HG02759 (cell line): Measurements from ENCODE around the gene CHST14.

Experiments
- ATAC-seq: cut with Tn5 transposase; IDR thresholded peaks from one replicate; pipeline ENCODE4 v1.9.1; 2021; ENCODE audit warnings: mild to moderate bottlenecking, moderate library complexity; ENCODE audit not compliant: unreplicated experiment

CHST14 gene

GRCh38 chr15:40470423-40471104, at the start of gene CHST14:
CHST14 (plus strand) TSS chr15:40470984; CDS start chr15:40471214, 230 bp downstream.
- peak; percentile 81 for ATAC-seq

GRCh38 chr15:40421246-40422157, 49.3 kb upstream of the CHST14 start:
- ATAC-seq: peak; percentile 93

- no peak for ATAC-seq
These were observed 46.2 kb upstream of the CHST14 start for GRCh38 chr15:40424483-40425115.

GRCh38 chr15:40425681-40426080, 45.1 kb upstream of the CHST14 start:
- no peak for ATAC-seq

GRCh38 chr15:40427188-40427587, 43.6 kb upstream of the CHST14 start:
- ATAC-seq: no peak

- no peak for ATAC-seq
These were observed 42.6 kb upstream of the CHST14 start for GRCh38 chr15:40428185-40428584.

- no peak for ATAC-seq
These were observed 41.6 kb upstream of the CHST14 start for GRCh38 chr15:40429068-40429710.

- ATAC-seq: no peak
These were observed 40.4 kb upstream of the CHST14 start for GRCh38 chr15:40430271-40430805.

- ATAC-seq: no peak
These were observed 35.6 kb upstream of the CHST14 start for GRCh38 chr15:40435023-40435709.

- no peak for ATAC-seq
These were observed 35.1 kb upstream of the CHST14 start for GRCh38 chr15:40435710-40436089.

GRCh38 chr15:40436116-40436891, 34.5 kb upstream of the CHST14 start:
- no peak for ATAC-seq

- ATAC-seq: no peak
These were observed 33.7 kb upstream of the CHST14 start for GRCh38 chr15:40436892-40437751.

GRCh38 chr15:40437752-40438687, 32.8 kb upstream of the CHST14 start:
- no peak for ATAC-seq

- no peak for ATAC-seq
These were observed 32.1 kb upstream of the CHST14 start for GRCh38 chr15:40438712-40439111.

- ATAC-seq: no peak
These were observed 31.3 kb upstream of the CHST14 start for GRCh38 chr15:40439461-40439959.

GRCh38 chr15:40439960-40440742, 30.6 kb upstream of the CHST14 start:
- no peak for ATAC-seq
